Upper lobe of left lung (tissue), 6 donors: ENCODE results near the gene PDGFA. TPM values are rescaled to one million over a fixed set of nuclear protein-coding genes. Genes with fewer than 3 reads are reported as not detected.

ENCODE experiments used
- ATAC-seq, 2 donors: fragments of 200-7000 bp; cut with Tn5 transposase; one replicate each; pipeline ENCODE4 v1.9.1; 2022; ENCODE audit warnings: mild to moderate bottlenecking in 2 of 2, moderate library complexity in 2 of 2; ENCODE audit not compliant: low FRiP score in 2 of 2
- DNase-seq, 2 donors: peaks; one replicate each; pipeline ENCODE4 v3.0.0-alpha.2; 2019 to 2020
- H3K27ac ChIP-seq, 4 donors: fragments of 200-600 bp; sonication (generic); one replicate each; pipeline ENCODE4 v1.5.1; 2016 to 2019
- H3K27me3 ChIP-seq, 4 donors: fragments of 200-600 bp; sonication (generic); one replicate each; pipeline ENCODE4 v1.5.1; 2017 to 2019
- H3K36me3 ChIP-seq, 4 donors: fragments of 200-600 bp; sonication (generic); one replicate each; pipeline ENCODE4 v1.5.1; 2016 to 2019
- H3K4me1 ChIP-seq, 4 donors: fragments of 200-600 bp; sonication (generic); one replicate each; pipeline ENCODE4 v1.5.1; 2018 to 2019
- H3K4me3 ChIP-seq, 4 donors: fragments of 200-600 bp; sonication (generic); one replicate each; pipeline ENCODE4 v1.5.1; 2017 to 2019; ENCODE audit warnings: mild to moderate bottlenecking in 2 of 4, moderate library complexity in 1 of 4
- H3K9me3 ChIP-seq, 4 donors: fragments of 200-600 bp; sonication (generic); one replicate each; pipeline ENCODE4 v1.5.1; 2018 to 2019
- CTCF ChIP-seq, 6 experiments: fragments of 450-650 bp in 4 of 6; fragments of 200-600 bp in 2 of 6; sonication (generic) in 2 of 6; IDR thresholded peaks; one replicate each; pipeline ENCODE4 v1.5.1; 2016 to 2019; ENCODE audit warnings: antibody characterized with exemption in 6 of 6
- EP300 ChIP-seq, 4 donors: sonication (generic); formaldehyde crosslinking; IDR thresholded peaks; one replicate each; pipeline ENCODE4 v1.5.1; 2017; ENCODE audit warnings: antibody characterized with exemption in 4 of 4, control low read depth in 2 of 4
- POLR2A ChIP-seq, 4 donors: fragments of 450-650 bp; IDR thresholded peaks; one replicate each; pipeline ENCODE4 v1.5.1; 2016 to 2017; ENCODE audit warnings: antibody characterized with exemption in 4 of 4, mild to moderate bottlenecking in 2 of 4
- POLR2AphosphoS5 ChIP-seq, 2 donors: sonication (generic); formaldehyde crosslinking; IDR thresholded peaks; one replicate each; pipeline ENCODE4 v1.5.1; 2017; ENCODE audit warnings: antibody characterized with exemption in 2 of 2
- WGBS, 2 donors: methylation state at CpG; one replicate each; pipeline ENCODE4 v1.1.5; 2017 to 2018; 5-methylcytosine and 5-hydroxymethylcytosine counted together
- total RNA-seq, 6 donors: library from RNA; depleted of rRNA in 4 of 6; stranded (reverse); fragments of >200 nt in 4 of 6; gene quantifications; one replicate each; pipeline versions ENCODE4 v1.1.0 to v1.2.1, GENCODE V29; 2016 to 2021
- donor health status: DM: no; HTN: no; CAD: no; lungs with moderate emphysema.
- donor health status: DM: no; HTN: yes; CAD: no; lungs with severe emphysema.

The PDGFA gene
- total RNA-seq, 6 donors from 2014 or later, result 23.0 to 73.3 (median 44.6) TPM

GRCh38 chr7:463362-463781 is 56.3 kb downstream of the PDGFA start:
- Histone ChIP-seq H3K9me3 (no peaks in the 10 kb centered on the region), H3K36me3 (no peaks in the 10 kb centered on the region), H3K4me3 (no peak overlapping the region), H3K4me1 (peaks cover 5 to 20% (median 11%) of the 10 kb centered on the region in 4 donors), H3K27me3 (no peaks in the 10 kb centered on the region), H3K27ac (no peak overlapping the region)
- ATAC-seq (no peak), DNase-seq (peak; percentile 18 to 73)
- WGBS, 2 donors, result 95 to 96% methylated on average over 29 to 31 of the region's 36 CpGs
- no peak for TF ChIP-seq POLR2A (IDR thresholded peaks at IDR 0.05)
- no peak for TF ChIP-seq EP300 (IDR thresholded peaks at IDR 0.05)

GRCh38 chr7:462173-463103 is 57.2 kb downstream of the PDGFA start:
- no peak for TF ChIP-seq EP300 (IDR thresholded peaks at IDR 0.05)
- Histone ChIP-seq H3K4me1 (peaks cover 5 to 20% (median 11%) of the 10 kb centered on the region in 4 donors), H3K27ac (no peak overlapping the region), H3K9me3 (no peaks in the 10 kb centered on the region), H3K27me3 (no peaks in the 10 kb centered on the region), H3K36me3 (no peaks in the 10 kb centered on the region), H3K4me3 (no peak overlapping the region)
- peak; percentile 18 to 82 for DNase-seq
- ATAC-seq, result no peak
- 96 to 100% methylated on average over 1 to 43 of the region's 49 CpGs for WGBS, 2 donors

- 43 to 64% methylated on average over 19 to 29 of the region's 29 CpGs for WGBS, 2 donors
- peak; percentile 20 to 78 for DNase-seq
- H3K27ac ChIP-seq, result no peak overlapping the region
Measured at GRCh38 chr7:461453-462172, 58.0 kb downstream of the PDGFA start.

GRCh38 chr7:461117-461452 is 58.6 kb downstream of the PDGFA start:
- no peaks in the 10 kb centered on the region for H3K36me3 ChIP-seq
- H3K27ac ChIP-seq, result no peak overlapping the region
- no peak overlapping the region for H3K4me3 ChIP-seq
- WGBS, 2 donors, result 43 to 58% methylated on average over 2 of the region's 2 CpGs
- no peaks in the 10 kb centered on the region for H3K27me3 ChIP-seq
- TF ChIP-seq EP300 (IDR thresholded peaks at IDR 0.05), result no peak
- no peak for TF ChIP-seq POLR2A (IDR thresholded peaks at IDR 0.05)
- TF ChIP-seq CTCF (IDR thresholded peaks at IDR 0.05), result no peak
- TF ChIP-seq POLR2AphosphoS5 (IDR thresholded peaks at IDR 0.05), result no peak
- no peak for ATAC-seq
- peaks cover 5 to 20% (median 11%) of the 10 kb centered on the region in 4 donors for H3K4me1 ChIP-seq
- H3K9me3 ChIP-seq, result no peaks in the 10 kb centered on the region
- no peak for DNase-seq

More at GRCh38 chr7:461453-462172, 58.0 kb downstream of the PDGFA start:
- ATAC-seq, result peak in 1 of 2 donors; percentile 9
- H3K4me3 ChIP-seq, result no peak overlapping the region
- peaks cover 5 to 20% (median 11%) of the 10 kb centered on the region in 4 donors for H3K4me1 ChIP-seq
- H3K9me3 ChIP-seq, result no peaks in the 10 kb centered on the region
- TF ChIP-seq CTCF (IDR thresholded peaks at IDR 0.05) (no peak), EP300 (IDR thresholded peaks at IDR 0.05) (no peak), POLR2A (IDR thresholded peaks at IDR 0.05) (no peak), POLR2AphosphoS5 (IDR thresholded peaks at IDR 0.05) (no peak)
- H3K36me3 ChIP-seq, result no peaks in the 10 kb centered on the region
- H3K27me3 ChIP-seq, result no peaks in the 10 kb centered on the region

- H3K9me3 ChIP-seq, result no peaks in the 10 kb centered on the region
- peak; percentile 29 to 61 for DNase-seq
- H3K4me3 ChIP-seq, result no peak overlapping the region
- peaks cover 9 to 21% (median 13%) of the 10 kb centered on the region in 4 donors for H3K4me1 ChIP-seq
- ATAC-seq, result peak; percentile 21 to 31
- WGBS, 2 donors, result 43 to 55% methylated on average over 3 to 24 of the region's 26 CpGs
- H3K36me3 ChIP-seq, result no peaks in the 10 kb centered on the region
- no peak overlapping the region for H3K27ac ChIP-seq
- no peaks in the 10 kb centered on the region for H3K27me3 ChIP-seq
- TF ChIP-seq CTCF (IDR thresholded peaks at IDR 0.05) (no peak), EP300 (IDR thresholded peaks at IDR 0.05) (no peak), POLR2A (IDR thresholded peaks at IDR 0.05) (no peak), POLR2AphosphoS5 (IDR thresholded peaks at IDR 0.05) (no peak)
Measured at GRCh38 chr7:460374-461116, 59.1 kb downstream of the PDGFA start.
